ENCODE results near the gene CDKN1C.

- TF ChIP-seq ZNF394 (tag by site-specific recombination; IDR thresholded peaks at IDR 0.05; ENCODE audit: borderline replicate concordance) (no peak), CTCF (tag by site-specific recombination; IDR thresholded peaks at IDR 0.05) (no peak), ZBTB21 (tag by site-specific recombination; IDR thresholded peaks at IDR 0.05) (no peak), PATZ1 (tag by site-specific recombination; IDR thresholded peaks at IDR 0.05) (no peak), REPIN1 (tag by site-specific recombination; IDR thresholded peaks at IDR 0.05; ENCODE audit: low read depth) (no peak), HOXC10 (CRISPR knock-in tag; IDR thresholded peaks at IDR 0.05) (no peak), REST (tag by site-specific recombination; IDR thresholded peaks at IDR 0.05) (no peak), ZNF302 (tag by site-specific recombination; IDR thresholded peaks at IDR 0.05; ENCODE audit: low read depth) (no peak), ZBTB7A (tag by site-specific recombination; IDR thresholded peaks at IDR 0.05; ENCODE audit: low read depth) (no peak), ZNF768 (tag by site-specific recombination; IDR thresholded peaks at IDR 0.05) (no peak), YY1 (tag by site-specific recombination; IDR thresholded peaks at IDR 0.05) (no peak), ZNF510 (tag by site-specific recombination; IDR thresholded peaks at IDR 0.05; ENCODE audit: insufficient replicate concordance) (no peak), ZNF121 (tag by site-specific recombination; IDR thresholded peaks at IDR 0.05) (no peak)
These were observed 15.8 kb downstream of the CDKN1C start for GRCh38 chr11:2869561-2870427.
